Fibroblast of the conjunctiva (primary cell): ENCODE measurements around the gene PLXNA2.

Source experiments
- DNase-seq: peaks from one replicate; pipeline ENCODE4 v3.0.0-alpha.2; 2010; ENCODE audit warnings: low read depth

The PLXNA2 gene

GRCh38 chr1:208142590-208143382 is 101.4 kb downstream of the PLXNA2 start:
- DNase-seq: no peak

- no peak for DNase-seq
These were observed 102.5 kb downstream of the PLXNA2 start for GRCh38 chr1:208141610-208142192.

- DNase-seq: no peak
These were observed 104.6 kb downstream of the PLXNA2 start for GRCh38 chr1:208139434-208140045.

- DNase-seq: peak; percentile 34
These were observed 107.0 kb downstream of the PLXNA2 start for GRCh38 chr1:208137193-208137592.

- no peak for DNase-seq
These were observed 107.6 kb downstream of the PLXNA2 start for GRCh38 chr1:208136459-208137182.

GRCh38 chr1:208135354-208135753 is 108.8 kb downstream of the PLXNA2 start:
- no peak for DNase-seq

- no peak for DNase-seq
These were observed 109.7 kb downstream of the PLXNA2 start for GRCh38 chr1:208134491-208134890.

- no peak for DNase-seq
These were observed 110.8 kb downstream of the PLXNA2 start for GRCh38 chr1:208133355-208133754.

GRCh38 chr1:208132287-208132882 is 111.8 kb downstream of the PLXNA2 start:
- DNase-seq: peak; percentile 47

GRCh38 chr1:208131621-208132286 is 112.4 kb downstream of the PLXNA2 start:
- no peak for DNase-seq

GRCh38 chr1:208129487-208129886 is 114.7 kb downstream of the PLXNA2 start:
- no peak for DNase-seq

- DNase-seq: no peak
These were observed 115.1 kb downstream of the PLXNA2 start for GRCh38 chr1:208129060-208129459.

- no peak for DNase-seq
These were observed 116.2 kb downstream of the PLXNA2 start for GRCh38 chr1:208127792-208128529.

GRCh38 chr1:208127284-208127683 is 116.9 kb downstream of the PLXNA2 start:
- no peak for DNase-seq

GRCh38 chr1:208126108-208126507 is 118.1 kb downstream of the PLXNA2 start:
- DNase-seq: no peak

- DNase-seq: no peak
These were observed 121.4 kb downstream of the PLXNA2 start for GRCh38 chr1:208122612-208123358.

- DNase-seq: no peak
These were observed 122.3 kb downstream of the PLXNA2 start for GRCh38 chr1:208121813-208122364.

GRCh38 chr1:208120431-208120790 is 123.8 kb downstream of the PLXNA2 start:
- DNase-seq: no peak

- no peak for DNase-seq
These were observed 125.2 kb downstream of the PLXNA2 start for GRCh38 chr1:208118841-208119606.
